Osteoblast (primary cell): Measurements from ENCODE around the gene MMP17. TPM values are rescaled to one million over a fixed set of nuclear protein-coding genes. Genes with fewer than 3 reads are reported as not detected.

Experiments
- DNase-seq: peaks from one replicate; pipeline ENCODE4 v3.0.0; 2011; ENCODE audit warnings: low spot score, mixed read lengths; ENCODE audit not compliant: insufficient read length; ENCODE audit errors: missing footprints
- H2AFZ ChIP-seq: 2 replicates; pipeline ENCODE4 v1.6.0; 2011; ENCODE audit warnings: mild to moderate bottlenecking, low read length
- H3K27ac ChIP-seq: 2 replicates; pipeline ENCODE4 v1.5.1; 2011; ENCODE audit warnings: mild to moderate bottlenecking, low read depth, low read length, moderate library complexity
- H3K27me3 ChIP-seq: 2 replicates; pipeline ENCODE4 v1.6.0; 2012; ENCODE audit warnings: mild to moderate bottlenecking, control low read depth, inconsistent platforms, low read length, moderate library complexity; ENCODE audit not compliant: insufficient read depth
- H3K36me3 ChIP-seq: 2 replicates; pipeline ENCODE4 v1.5.1; 2011; ENCODE audit warnings: mild to moderate bottlenecking, low read length, control low read depth, moderate library complexity; ENCODE audit not compliant: insufficient read depth
- H3K4me1 ChIP-seq: 2 replicates; pipeline ENCODE4 v1.5.1; 2011; ENCODE audit warnings: mild to moderate bottlenecking, low read length, control low read depth, moderate library complexity; ENCODE audit not compliant: insufficient read depth
- H3K4me2 ChIP-seq: 2 replicates; pipeline ENCODE4 v1.6.0; 2011; ENCODE audit warnings: mild to moderate bottlenecking, low read length; ENCODE audit not compliant: insufficient read depth
- H3K4me3 ChIP-seq: fragments of 200-600 bp; sonication (generic); 3 replicates; pipeline ENCODE4 v1.5.1; 2012; ENCODE audit warnings: mild to moderate bottlenecking, low read length, inconsistent platforms; ENCODE audit not compliant: insufficient read depth
- H3K79me2 ChIP-seq: 2 replicates; pipeline ENCODE4 v1.6.0; 2012; ENCODE audit warnings: mild to moderate bottlenecking, low read length, control low read depth, inconsistent platforms; ENCODE audit not compliant: insufficient read depth
- H3K9me3 ChIP-seq: 2 replicates; pipeline ENCODE4 v1.5.1; 2011; ENCODE audit warnings: low read depth, low read length, control low read depth
- H4K20me1 ChIP-seq: 2 replicates; pipeline ENCODE4 v1.6.0; 2012; ENCODE audit warnings: mild to moderate bottlenecking, low read length, control low read depth; ENCODE audit not compliant: insufficient read depth
- total RNA-seq: library from RNA; depleted of rRNA; stranded (reverse); fragments of >200 nt; gene quantifications from 2 replicates; pipeline ENCODE4 v1.2.3, GENCODE V29; 2012
- TF ChIP-seq, protein P1 (sequence below): IDR thresholded peaks from 2 replicates; pipeline ENCODE4 v1.5.1; 2011; ENCODE audit warnings: mild to moderate bottlenecking, low read depth, low read length, moderate library complexity; ENCODE audit errors: extremely low read depth

MMP17 gene
- total RNA-seq, 1 donor: 10.5 TPM

DNA sequence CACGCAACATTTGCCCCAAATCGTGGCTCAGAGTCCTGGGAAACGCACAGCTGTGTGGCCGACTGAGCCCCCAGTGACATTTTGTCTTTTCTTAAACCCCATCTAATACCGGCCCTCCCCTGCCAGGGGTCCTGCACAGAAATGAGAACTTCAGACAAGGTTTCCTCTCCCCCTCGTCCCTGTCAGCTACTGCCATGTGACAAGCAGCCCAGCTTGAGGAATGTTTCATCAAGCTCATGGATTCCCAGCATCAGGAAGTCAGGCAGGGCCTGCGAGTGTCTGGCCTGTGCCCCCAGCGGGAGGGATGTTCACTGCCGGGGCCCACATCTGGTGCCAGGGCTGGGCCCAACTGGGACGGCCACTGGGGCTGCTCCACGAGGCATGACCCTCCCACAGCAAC is 15.9 kb downstream of the MMP17 start:
- H3K79me2 ChIP-seq: no peaks in the 10 kb centered on the region
- H3K27me3 ChIP-seq: no peaks in the 10 kb centered on the region
- no peak overlapping the region for H2AFZ ChIP-seq
- no peak overlapping the region for H3K27ac ChIP-seq
- no peaks in the 10 kb centered on the region for H4K20me1 ChIP-seq
- H3K4me1 ChIP-seq: no peaks in the 10 kb centered on the region
- H3K4me3 ChIP-seq: no peak overlapping the region
- TF ChIP-seq, protein P1, sequence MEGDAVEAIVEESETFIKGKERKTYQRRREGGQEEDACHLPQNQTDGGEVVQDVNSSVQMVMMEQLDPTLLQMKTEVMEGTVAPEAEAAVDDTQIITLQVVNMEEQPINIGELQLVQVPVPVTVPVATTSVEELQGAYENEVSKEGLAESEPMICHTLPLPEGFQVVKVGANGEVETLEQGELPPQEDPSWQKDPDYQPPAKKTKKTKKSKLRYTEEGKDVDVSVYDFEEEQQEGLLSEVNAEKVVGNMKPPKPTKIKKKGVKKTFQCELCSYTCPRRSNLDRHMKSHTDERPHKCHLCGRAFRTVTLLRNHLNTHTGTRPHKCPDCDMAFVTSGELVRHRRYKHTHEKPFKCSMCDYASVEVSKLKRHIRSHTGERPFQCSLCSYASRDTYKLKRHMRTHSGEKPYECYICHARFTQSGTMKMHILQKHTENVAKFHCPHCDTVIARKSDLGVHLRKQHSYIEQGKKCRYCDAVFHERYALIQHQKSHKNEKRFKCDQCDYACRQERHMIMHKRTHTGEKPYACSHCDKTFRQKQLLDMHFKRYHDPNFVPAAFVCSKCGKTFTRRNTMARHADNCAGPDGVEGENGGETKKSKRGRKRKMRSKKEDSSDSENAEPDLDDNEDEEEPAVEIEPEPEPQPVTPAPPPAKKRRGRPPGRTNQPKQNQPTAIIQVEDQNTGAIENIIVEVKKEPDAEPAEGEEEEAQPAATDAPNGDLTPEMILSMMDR: no peak
- H3K36me3 ChIP-seq: no peaks in the 10 kb centered on the region
- H3K9me3 ChIP-seq: no peaks in the 10 kb centered on the region
- no peak for DNase-seq
- H3K4me2 ChIP-seq: no peak overlapping the region

DNA sequence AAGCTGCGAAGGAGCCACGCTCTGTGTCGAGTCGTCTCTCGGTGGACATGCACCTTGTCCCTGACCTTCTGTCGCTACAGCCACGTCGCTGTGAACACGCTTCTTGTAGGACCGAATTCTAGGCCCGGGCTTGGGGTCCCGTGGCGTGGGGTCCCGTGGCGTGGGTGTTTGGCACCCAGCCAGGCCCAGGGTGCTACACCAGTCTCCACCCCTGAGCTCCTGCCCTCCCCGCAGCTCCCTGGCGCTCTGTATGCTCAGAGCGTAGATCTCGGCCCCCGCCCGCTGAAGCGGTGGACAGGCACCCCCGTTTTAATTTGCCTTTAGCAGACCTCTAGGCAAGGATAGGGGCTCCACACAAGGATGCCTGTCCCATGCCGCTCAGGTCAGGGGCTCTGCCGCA is 16.5 kb downstream of the MMP17 start:
- no peaks in the 10 kb centered on the region for H3K36me3 ChIP-seq
- H3K4me2 ChIP-seq: no peak overlapping the region
- no peak for DNase-seq
- TF ChIP-seq, protein P1: no peak
- no peaks in the 10 kb centered on the region for H3K27me3 ChIP-seq
- no peaks in the 10 kb centered on the region for H3K4me1 ChIP-seq
- no peaks in the 10 kb centered on the region for H4K20me1 ChIP-seq
- no peak overlapping the region for H3K27ac ChIP-seq
- H2AFZ ChIP-seq: no peak overlapping the region
- H3K4me3 ChIP-seq: no peak overlapping the region
- no peaks in the 10 kb centered on the region for H3K79me2 ChIP-seq
- no peaks in the 10 kb centered on the region for H3K9me3 ChIP-seq

DNA sequence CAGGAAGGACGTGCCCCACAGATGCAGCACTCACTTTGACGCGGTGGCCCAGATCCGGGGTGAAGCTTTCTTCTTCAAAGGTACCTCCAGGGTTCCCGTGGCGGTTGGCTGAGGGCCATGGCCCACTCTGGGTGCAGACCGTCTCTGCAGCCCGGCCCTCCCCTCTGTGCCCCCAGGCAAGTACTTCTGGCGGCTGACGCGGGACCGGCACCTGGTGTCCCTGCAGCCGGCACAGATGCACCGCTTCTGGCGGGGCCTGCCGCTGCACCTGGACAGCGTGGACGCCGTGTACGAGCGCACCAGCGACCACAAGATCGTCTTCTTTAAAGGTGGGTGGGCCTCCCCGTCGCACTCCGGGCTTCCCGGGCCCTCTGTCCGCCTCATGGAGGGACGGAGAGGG is 16.9 kb downstream of the MMP17 start:
- no peak for DNase-seq
- H2AFZ ChIP-seq: no peak overlapping the region
- H3K4me2 ChIP-seq: no peak overlapping the region

DNA sequence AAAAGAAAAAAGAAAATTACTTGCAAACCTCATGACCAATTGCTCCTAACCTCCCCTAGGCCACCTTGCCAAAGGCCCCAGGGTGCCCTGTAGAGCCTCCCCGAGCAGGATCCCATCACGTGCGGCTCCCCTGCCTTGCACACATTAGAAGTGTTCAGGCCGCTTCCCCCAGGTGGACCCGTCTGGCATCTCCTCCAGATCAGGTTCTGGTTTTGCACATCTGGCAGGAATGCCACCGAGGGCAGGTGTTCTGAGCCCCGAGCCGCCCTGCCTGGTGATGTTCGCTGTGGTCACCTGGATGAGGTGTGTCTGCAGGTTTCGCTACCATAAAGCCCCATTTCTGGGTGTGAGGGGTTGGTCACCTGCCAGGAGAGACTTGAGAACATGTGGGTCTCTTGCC is 19.3 kb downstream of the MMP17 start:
- Histone ChIP-seq H4K20me1 (no peaks in the 10 kb centered on the region), H3K4me2 (no peak overlapping the region), H3K36me3 (no peaks in the 10 kb centered on the region), H3K4me1 (peaks cover 2% of the 10 kb centered on the region), H2AFZ (no peak overlapping the region), H3K9me3 (no peaks in the 10 kb centered on the region), H3K27ac (no peak overlapping the region), H3K4me3 (no peak overlapping the region), H3K79me2 (no peaks in the 10 kb centered on the region), H3K27me3 (no peaks in the 10 kb centered on the region)
- TF ChIP-seq, protein P1: no peak
- no peak for DNase-seq

More for the DNA sequence above, 16.9 kb downstream of the MMP17 start:
- Histone ChIP-seq H4K20me1 (no peaks in the 10 kb centered on the region), H3K4me3 (no peak overlapping the region), H3K27me3 (no peaks in the 10 kb centered on the region), H3K27ac (no peak overlapping the region), H3K36me3 (no peaks in the 10 kb centered on the region), H3K79me2 (no peaks in the 10 kb centered on the region), H3K9me3 (no peaks in the 10 kb centered on the region), H3K4me1 (no peaks in the 10 kb centered on the region)
- TF ChIP-seq, protein P1: no peak
